ENCODE data around the gene GAS2L2.

Gene GAS2L2

DNA sequence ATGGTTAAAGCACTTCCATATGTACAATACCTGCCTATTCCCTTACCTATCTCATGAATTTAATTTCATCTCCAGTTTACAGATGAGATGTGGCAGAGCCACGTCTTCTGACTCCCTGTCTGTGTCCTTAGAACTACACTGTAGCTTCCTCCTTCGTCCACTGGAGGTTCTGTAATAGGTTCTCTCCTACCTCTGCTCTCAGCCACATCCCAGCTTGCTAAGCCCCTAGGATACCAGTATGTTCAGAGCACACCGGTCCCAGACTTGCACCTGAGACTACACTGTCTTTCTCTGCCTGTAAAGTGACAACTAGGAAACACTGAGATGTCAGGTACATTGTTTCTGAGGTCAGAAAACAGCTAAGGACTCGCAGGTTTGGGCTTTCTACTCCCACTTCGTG is 25.4 kb downstream of the GAS2L2 start:
- TF ChIP-seq BACH2 (CRISPR knock-in tag; IDR thresholded peaks at IDR 0.05; ENCODE audit: borderline replicate concordance) = no peak
- no peak for TF ChIP-seq GLIS3 (CRISPR knock-in tag; IDR thresholded peaks at IDR 0.05)
- no peak for TF ChIP-seq POU6F1 (CRISPR knock-in tag; IDR thresholded peaks at IDR 0.05; ENCODE audit: borderline replicate concordance, low read depth)
- TF ChIP-seq, protein P1, sequence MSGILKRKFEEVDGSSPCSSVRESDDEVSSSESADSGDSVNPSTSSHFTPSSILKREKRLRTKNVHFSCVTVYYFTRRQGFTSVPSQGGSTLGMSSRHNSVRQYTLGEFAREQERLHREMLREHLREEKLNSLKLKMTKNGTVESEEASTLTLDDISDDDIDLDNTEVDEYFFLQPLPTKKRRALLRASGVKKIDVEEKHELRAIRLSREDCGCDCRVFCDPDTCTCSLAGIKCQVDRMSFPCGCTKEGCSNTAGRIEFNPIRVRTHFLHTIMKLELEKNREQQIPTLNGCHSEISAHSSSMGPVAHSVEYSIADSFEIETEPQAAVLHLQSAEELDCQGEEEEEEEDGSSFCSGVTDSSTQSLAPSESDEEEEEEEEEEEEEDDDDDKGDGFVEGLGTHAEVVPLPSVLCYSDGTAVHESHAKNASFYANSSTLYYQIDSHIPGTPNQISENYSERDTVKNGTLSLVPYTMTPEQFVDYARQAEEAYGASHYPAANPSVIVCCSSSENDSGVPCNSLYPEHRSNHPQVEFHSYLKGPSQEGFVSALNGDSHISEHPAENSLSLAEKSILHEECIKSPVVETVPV (CRISPR knock-in tag; IDR thresholded peaks at IDR 0.05) = no peak
- TF ChIP-seq ZFP3 (CRISPR knock-in tag; IDR thresholded peaks at IDR 0.05) = no peak
- no peak for TF ChIP-seq ZFP30 (CRISPR knock-in tag; IDR thresholded peaks at IDR 0.05)
- TF ChIP-seq TSHZ2 (CRISPR knock-in tag; IDR thresholded peaks at IDR 0.05) = no peak
- TF ChIP-seq TOX (CRISPR knock-in tag; IDR thresholded peaks at IDR 0.05; ENCODE audit: borderline replicate concordance) = no peak
- no peak for TF ChIP-seq ZNF70 (CRISPR knock-in tag; IDR thresholded peaks at IDR 0.05)
- TF ChIP-seq PPARA (CRISPR knock-in tag; IDR thresholded peaks at IDR 0.05; ENCODE audit: borderline replicate concordance) = no peak
- TF ChIP-seq, protein P2, sequence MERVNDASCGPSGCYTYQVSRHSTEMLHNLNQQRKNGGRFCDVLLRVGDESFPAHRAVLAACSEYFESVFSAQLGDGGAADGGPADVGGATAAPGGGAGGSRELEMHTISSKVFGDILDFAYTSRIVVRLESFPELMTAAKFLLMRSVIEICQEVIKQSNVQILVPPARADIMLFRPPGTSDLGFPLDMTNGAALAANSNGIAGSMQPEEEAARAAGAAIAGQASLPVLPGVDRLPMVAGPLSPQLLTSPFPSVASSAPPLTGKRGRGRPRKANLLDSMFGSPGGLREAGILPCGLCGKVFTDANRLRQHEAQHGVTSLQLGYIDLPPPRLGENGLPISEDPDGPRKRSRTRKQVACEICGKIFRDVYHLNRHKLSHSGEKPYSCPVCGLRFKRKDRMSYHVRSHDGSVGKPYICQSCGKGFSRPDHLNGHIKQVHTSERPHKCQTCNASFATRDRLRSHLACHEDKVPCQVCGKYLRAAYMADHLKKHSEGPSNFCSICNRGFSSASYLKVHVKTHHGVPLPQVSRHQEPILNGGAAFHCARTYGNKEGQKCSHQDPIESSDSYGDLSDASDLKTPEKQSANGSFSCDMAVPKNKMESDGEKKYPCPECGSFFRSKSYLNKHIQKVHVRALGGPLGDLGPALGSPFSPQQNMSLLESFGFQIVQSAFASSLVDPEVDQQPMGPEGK (CRISPR knock-in tag; IDR thresholded peaks at IDR 0.05; ENCODE audit: borderline replicate concordance) = no peak
- no peak for TF ChIP-seq ZNF8 (CRISPR knock-in tag; IDR thresholded peaks at IDR 0.05)
- no peak for TF ChIP-seq SNAI2 (CRISPR knock-in tag; IDR thresholded peaks at IDR 0.05)
- no peak for TF ChIP-seq ZNF565 (CRISPR knock-in tag; conservative IDR thresholded peaks at IDR 0.05; ENCODE audit: low read depth)
- no peak for TF ChIP-seq ARNTL (CRISPR knock-in tag; IDR thresholded peaks at IDR 0.05; ENCODE audit: borderline replicate concordance, low read depth)
- no peak for TF ChIP-seq CSDC2 (CRISPR knock-in tag; IDR thresholded peaks at IDR 0.05)
- TF ChIP-seq OSR1 (CRISPR knock-in tag; IDR thresholded peaks at IDR 0.05) = no peak
- no peak for TF ChIP-seq RARB (CRISPR knock-in tag; IDR thresholded peaks at IDR 0.05)
- TF ChIP-seq ZC3H10 (CRISPR knock-in tag; IDR thresholded peaks at IDR 0.05) = no peak
- ATAC-seq = no peak

GRCh38 chr17:35726953-35727460 is 26.0 kb downstream of the GAS2L2 start:
- ATAC-seq = no peak
- TF ChIP-seq CSDC2 (CRISPR knock-in tag; IDR thresholded peaks at IDR 0.05) (0 out of 2 replicates have a peak, but pooled peaks have one; percentile 3), ESRRG (CRISPR knock-in tag; IDR thresholded peaks at IDR 0.05) (no peak)

GRCh38 chr17:35726127-35726952 is 26.7 kb downstream of the GAS2L2 start:
- peak; percentile 80 for ATAC-seq
- TF ChIP-seq CSDC2 (CRISPR knock-in tag; IDR thresholded peaks at IDR 0.05) = 0 out of 2 replicates have a peak, but pooled peaks have one; percentile 47
- TF ChIP-seq RARB (CRISPR knock-in tag; IDR thresholded peaks at IDR 0.05) = no peak
- TF ChIP-seq, protein P2 (CRISPR knock-in tag; IDR thresholded peaks at IDR 0.05; ENCODE audit: borderline replicate concordance) = peak; percentile 71
- TF ChIP-seq ZFP3 (CRISPR knock-in tag; IDR thresholded peaks at IDR 0.05) = peak; percentile 47; the same call in 1 of the 2 replicates
- TF ChIP-seq OSR1 (CRISPR knock-in tag; IDR thresholded peaks at IDR 0.05) = no peak
